TTC549 (cell line): ENCODE results near the gene PDAP1.

Source experiments
- FAIRE-seq: peaks from 2 replicates; lab custom pipeline; 2012; peaks lifted over from hg19 to GRCh38; lab: Jason Lieb, UNC

The PDAP1 gene

GRCh38 chr7:99424932-99425730 is 16.7 kb upstream of the PDAP1 start:
- no peak for FAIRE-seq

GRCh38 chr7:99422625-99423024 is 14.2 kb upstream of the PDAP1 start:
- no peak for FAIRE-seq

DNA sequence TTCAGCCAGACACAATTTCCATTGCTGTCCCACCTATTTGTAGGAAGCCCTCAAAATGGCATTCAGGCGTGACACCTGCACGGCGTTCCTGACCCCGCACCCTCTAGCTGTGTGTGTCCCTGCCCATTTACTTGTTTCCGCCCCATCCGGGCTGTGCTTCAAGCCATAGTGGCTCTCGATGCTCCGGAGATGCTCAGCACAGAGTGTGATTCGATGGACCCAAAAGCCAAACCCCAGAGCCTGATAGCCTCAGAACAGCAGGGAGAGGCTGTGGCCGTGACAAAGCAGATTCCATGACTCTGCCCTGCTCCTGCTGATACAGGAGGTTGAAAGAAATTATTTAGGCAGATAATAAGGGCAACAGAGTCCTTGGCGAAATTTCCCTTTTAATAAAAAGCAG is 13.8 kb upstream of the PDAP1 start:
- no peak for FAIRE-seq

GRCh38 chr7:99420986-99421385 is 12.6 kb upstream of the PDAP1 start:
- no peak for FAIRE-seq

GRCh38 chr7:99420213-99420612 is 11.8 kb upstream of the PDAP1 start:
- no peak for FAIRE-seq

DNA sequence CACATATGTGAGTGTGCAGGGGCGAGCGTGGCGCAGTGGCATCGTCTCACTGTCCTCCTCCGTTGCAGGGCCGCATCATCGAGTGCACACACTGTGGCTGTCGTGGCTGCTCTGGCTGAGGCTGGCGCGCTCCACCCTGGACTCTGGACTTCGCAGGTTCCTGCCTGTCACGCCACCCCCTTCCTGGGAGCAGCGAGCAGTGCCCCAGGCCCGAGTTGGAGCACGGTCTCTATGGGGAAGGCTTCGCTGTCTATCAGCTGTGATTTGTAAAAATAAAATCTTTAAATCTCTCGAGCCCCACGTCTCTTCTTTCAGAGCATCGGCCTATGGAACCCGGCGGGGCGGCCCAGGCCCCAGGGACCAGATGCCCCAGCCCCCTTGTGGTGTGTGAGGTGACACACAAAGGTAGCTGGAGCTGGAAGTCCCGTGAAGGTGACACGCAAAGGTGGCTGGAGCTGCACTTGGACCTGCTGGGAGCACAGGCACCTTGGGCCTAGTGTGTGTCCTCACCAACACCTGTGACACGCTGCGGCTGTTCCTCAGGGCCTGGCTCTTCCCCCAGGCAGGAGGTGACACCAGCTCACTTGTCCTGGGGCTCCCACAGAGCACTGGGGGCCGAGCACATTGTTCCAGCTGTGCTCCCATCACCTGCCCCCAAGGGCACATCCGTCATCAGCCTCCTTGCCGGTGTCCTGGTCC is 11.1 kb upstream of the PDAP1 start:
- no peak for FAIRE-seq

GRCh38 chr7:99418260-99418659 is 9.9 kb upstream of the PDAP1 start:
- no peak for FAIRE-seq

DNA sequence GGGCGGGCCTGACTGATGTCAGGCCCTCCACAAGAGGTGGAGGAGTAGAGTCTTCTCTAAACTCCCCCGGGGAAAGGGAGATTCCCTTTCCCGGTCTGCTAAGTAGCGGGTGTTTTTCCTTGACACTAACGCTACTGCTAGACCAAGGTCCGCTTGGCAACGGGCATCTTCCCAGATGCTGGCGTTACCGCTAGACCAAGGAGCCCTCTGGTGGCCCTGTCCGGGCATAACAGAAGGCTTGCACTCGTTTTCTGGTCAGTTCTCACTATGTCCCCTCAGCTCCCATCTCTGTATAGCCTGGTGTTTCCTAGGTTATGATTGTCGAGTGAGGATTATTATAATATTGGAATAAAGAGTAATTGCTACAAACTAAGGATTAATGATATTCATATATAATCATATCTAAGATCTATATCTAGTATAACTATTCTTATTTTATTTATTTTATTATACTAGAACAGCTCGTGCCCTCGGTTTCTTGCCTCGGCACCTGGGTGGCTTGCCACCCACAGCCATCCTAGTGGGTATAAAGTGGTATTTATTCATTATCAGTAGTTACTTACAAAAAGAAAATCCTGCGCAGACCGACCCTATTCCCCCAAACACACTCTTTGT is 7.2 kb upstream of the PDAP1 start:
- FAIRE-seq, result peak; percentile 19

- no peak for FAIRE-seq
These were observed 2.2 kb upstream of the PDAP1 start for GRCh38 chr7:99410635-99411034.

GRCh38 chr7:99409806-99410205 is 1.4 kb upstream of the PDAP1 start:
- FAIRE-seq, result no peak

GRCh38 chr7:99409192-99409572 is 785 bp upstream of the PDAP1 start:
- no peak for FAIRE-seq

DNA sequence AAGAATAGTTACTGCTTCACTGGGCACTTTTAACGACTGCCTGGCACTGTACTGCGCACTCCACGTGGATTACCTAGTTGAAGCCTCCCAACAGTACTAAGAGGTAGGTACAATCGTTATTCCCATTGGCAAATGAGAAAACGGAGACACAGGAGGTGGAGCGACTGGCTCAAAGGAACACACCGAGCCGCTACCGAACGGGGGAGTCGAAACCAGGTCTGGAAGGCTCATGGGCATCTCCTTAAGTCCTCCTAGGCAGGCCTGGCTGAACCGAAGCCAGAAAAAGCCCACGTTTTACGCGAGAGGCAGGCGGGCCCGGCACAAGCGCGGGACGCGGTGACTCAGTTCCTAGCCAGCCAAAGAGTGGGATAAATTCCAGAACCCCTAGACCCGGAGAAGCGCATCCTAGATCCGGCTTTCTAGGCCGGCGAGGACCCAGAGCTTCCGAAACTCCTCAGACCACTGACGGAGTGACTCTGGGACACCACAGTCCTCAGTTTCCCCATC is 472 bp downstream of the PDAP1 start:
- FAIRE-seq, result no peak

DNA sequence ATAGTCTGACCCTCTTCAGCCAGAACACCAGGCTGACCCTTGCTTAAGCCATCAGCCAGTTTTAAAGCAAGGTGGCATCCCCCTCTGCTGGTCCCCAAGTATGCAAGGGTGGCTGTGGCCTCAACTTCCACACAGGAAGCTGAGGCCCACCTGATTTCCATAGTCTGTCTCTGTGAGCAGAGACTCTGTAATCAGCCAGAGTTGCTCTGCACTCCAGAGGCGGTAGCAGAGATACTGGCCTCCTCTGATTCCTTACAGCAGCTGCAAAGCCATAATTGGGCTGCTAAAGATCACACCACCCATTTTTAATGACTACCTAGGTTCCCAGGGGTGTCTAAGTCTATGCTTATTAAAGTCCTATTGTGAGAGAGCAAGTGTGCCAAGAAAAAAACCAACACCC is 1.8 kb downstream of the PDAP1 start:
- FAIRE-seq, result no peak

DNA sequence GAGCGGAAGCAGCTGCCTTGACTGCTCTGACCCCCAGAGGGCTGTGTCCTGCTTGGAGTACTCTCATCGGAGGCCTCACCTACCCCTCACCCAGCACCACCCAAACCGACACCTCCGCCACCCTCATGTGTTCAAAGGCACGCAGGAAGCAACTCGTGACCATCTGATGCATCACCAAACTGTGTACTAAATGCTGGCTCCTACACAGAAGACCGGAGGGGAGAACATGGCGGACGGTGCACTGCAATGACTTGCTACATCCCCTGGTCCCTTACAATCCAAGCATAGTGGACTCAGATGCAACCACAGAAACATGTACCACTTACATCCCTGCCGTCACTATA is 3.4 kb downstream of the PDAP1 start:
- no peak for FAIRE-seq

- FAIRE-seq, result no peak
These were observed 4.0 kb downstream of the PDAP1 start for GRCh38 chr7:99404235-99404976.

DNA sequence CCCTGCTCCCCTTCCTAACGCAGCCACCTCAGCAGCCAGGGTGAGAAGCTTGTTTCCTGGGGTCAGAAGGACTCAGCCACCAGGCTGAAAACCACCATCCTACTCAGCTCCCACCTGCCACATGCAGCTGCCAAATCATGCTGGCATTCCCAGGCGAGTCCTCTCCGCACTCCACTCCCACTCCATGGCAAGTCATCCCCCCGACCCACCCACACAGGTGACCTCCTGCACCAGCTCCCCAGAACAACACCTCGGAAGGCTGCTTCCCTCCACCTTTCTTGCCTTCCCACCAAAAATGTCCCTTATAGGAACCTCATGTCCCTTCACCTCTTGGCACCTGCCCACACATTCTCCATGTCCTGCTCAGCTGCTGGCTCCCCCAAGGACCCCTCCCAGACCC is 4.6 kb downstream of the PDAP1 start:
- no peak for FAIRE-seq

GRCh38 chr7:99402854-99403253 is 5.5 kb downstream of the PDAP1 start:
- no peak for FAIRE-seq

DNA sequence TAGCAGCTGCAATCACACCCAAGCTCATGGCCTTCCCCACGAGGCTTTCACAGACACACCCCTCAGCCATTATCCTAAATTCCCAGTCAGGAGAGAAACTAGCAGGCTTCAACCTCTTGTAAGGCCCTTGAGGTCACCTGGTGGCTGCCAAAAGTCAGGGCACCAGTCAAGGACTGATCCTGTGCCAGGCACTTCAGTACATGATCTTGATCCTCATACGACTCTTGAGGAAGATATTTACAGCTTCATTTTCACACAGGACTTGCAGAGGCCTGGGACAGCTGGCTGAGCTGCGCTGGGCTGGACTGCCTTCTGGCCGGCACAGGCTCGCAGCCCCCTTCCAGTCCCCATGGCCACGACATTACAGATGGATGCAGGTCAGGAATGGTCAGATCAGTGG is 8.8 kb downstream of the PDAP1 start:
- no peak for FAIRE-seq

- no peak for FAIRE-seq
These were observed 9.4 kb downstream of the PDAP1 start for GRCh38 chr7:99398891-99399445.

DNA sequence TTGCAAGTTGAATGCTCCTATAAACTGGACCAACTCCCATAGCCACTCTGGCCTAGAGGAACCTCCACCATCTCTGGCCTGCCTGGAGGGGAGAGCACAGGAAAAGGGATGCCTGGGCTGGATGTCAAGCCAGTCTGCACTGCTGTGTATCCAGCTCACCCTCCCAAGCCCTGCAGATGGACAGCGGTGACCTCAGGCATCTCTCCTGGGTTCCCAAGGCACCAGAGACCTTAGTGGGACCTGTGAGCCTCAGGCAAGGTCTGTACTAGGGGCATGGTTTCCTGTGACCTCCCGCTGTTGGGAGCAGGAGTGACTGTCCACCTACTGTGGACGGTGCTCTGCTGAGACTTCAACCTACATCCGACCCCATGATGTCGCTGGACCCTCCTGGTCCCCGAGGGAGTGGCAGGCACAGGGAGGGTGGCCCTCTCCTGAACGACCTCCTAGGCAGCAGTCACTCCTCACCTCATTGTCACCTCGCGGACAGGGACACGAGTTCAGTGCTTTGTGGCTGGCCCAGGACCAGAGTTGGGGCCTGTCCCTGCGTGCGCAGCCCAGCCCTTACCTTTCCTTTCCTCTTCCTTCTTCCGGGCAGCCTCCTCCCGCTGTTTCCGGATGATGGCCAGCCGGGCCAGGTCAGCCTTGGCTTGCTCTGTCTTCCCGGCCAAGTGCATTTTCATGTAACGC is 11.0 kb downstream of the PDAP1 start:
- no peak for FAIRE-seq

DNA sequence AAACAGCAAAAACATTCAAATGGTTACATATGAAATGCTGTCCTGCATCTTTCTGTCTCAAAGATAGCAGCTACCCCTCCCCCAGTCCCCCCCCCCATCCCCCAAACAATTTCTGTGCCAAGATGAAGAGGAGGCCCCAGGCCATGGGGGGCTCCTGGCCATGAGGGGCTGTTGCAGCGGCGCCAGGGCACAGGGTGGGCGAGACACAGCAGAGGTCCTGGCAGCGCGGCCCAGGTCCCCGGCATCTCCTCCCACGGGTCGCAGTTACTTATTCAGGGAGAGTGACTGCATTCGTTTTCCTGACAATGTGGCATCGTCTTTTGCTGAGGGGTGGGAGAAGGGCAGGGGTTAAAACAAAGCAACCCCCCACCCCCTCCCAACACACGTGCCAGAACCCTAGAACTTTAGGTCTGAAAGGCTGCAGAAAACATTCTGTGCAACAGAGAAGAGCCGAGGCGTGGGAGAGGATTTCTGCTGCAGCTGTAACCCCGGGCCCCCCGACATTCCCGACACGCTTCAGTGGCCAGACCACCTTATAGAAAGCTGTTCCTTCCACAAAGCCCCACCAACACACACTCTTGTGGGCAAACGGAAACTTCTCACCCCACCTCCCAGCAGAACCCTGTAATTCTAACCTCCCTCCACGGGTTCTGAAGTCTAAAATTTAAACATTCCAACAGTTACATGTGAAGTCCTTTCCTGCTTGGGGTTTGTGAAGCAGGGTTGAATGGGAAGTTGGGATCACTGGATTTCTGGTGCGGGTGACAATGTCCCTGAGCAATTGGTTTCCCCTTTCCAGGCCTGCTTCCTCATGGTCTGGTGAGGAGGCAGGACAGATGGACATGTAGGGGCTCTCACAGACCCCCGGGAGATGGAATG is 11.7 kb downstream of the PDAP1 start:
- FAIRE-seq, result no peak
